OCI-LY3 (cell line): ENCODE measurements around the gene HSPA9.

Experiments
- EZH2phosphoT487 ChIP-seq: fragments of 200-600 bp; shearing (Covaris generic); IDR thresholded peaks from 2 replicates; pipeline ENCODE4 v1.6.1; 2018; ENCODE audit warnings: antibody characterized with exemption, mixed run types, low read depth
- TF ChIP-seq, protein P1 (sequence below): fragments of 200-600, 300-600 bp; sonication (generic); IDR thresholded peaks from 2 replicates; pipeline ENCODE4 v1.5.1; 2014; ENCODE audit warnings: antibody characterized with exemption, low read length, low read depth

GRCh38 chr5:138544181-138545134, 30.7 kb downstream of the HSPA9 start:
- TF ChIP-seq, protein P1, sequence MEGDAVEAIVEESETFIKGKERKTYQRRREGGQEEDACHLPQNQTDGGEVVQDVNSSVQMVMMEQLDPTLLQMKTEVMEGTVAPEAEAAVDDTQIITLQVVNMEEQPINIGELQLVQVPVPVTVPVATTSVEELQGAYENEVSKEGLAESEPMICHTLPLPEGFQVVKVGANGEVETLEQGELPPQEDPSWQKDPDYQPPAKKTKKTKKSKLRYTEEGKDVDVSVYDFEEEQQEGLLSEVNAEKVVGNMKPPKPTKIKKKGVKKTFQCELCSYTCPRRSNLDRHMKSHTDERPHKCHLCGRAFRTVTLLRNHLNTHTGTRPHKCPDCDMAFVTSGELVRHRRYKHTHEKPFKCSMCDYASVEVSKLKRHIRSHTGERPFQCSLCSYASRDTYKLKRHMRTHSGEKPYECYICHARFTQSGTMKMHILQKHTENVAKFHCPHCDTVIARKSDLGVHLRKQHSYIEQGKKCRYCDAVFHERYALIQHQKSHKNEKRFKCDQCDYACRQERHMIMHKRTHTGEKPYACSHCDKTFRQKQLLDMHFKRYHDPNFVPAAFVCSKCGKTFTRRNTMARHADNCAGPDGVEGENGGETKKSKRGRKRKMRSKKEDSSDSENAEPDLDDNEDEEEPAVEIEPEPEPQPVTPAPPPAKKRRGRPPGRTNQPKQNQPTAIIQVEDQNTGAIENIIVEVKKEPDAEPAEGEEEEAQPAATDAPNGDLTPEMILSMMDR, result no peak
- no peak for TF ChIP-seq EZH2phosphoT487
